Vagina (tissue), 2 donors: Measurements from ENCODE around the gene CDKL1.

Experiments
- CTCF ChIP-seq, 3 experiments: fragments of 450-650 bp in 2 of 3; fragments of 200-600 bp in 1 of 3; sonication (generic) in 1 of 3; IDR thresholded peaks; one replicate each; pipeline ENCODE4 v1.5.1; 2017 to 2019; ENCODE audit warnings: antibody characterized with exemption in 3 of 3, mild to moderate bottlenecking in 2 of 3, moderate library complexity in 2 of 3
- POLR2A ChIP-seq, 2 donors: fragments of 450-650 bp; IDR thresholded peaks; one replicate each; pipeline ENCODE4 v1.6.1; 2017; ENCODE audit warnings: antibody characterized with exemption in 2 of 2, mild to moderate bottlenecking in 2 of 2, moderate library complexity in 2 of 2
- POLR2AphosphoS5 ChIP-seq, 2 donors: sonication (generic); formaldehyde crosslinking; IDR thresholded peaks; one replicate each; pipeline ENCODE4 v1.9.0; 2017; ENCODE audit warnings: antibody characterized with exemption in 2 of 2, mild to moderate bottlenecking in 2 of 2, low read depth in 1 of 2; ENCODE audit not compliant: insufficient read depth in 1 of 2

- TF ChIP-seq POLR2AphosphoS5 (IDR thresholded peaks at IDR 0.05; ENCODE audit: insufficient read depth in 1 of 2, low read depth in 1 of 2) (no peak), POLR2A (IDR thresholded peaks at IDR 0.05) (no peak), CTCF (IDR thresholded peaks at IDR 0.05) (no peak)
Measured at GRCh38 chr14:50434528-50434927, 37.8 kb upstream of the CDKL1 start.
